GM10266 (cell line): ENCODE data around the gene SPATA20.

Experiments used
- DNase-seq: peaks from one replicate; pipeline ENCODE4 v3.0.0; 2012; ENCODE audit errors: extremely low spot score
- TF ChIP-seq, protein P1 (sequence below): IDR thresholded peaks from 2 replicates; pipeline ENCODE4 v1.5.1; 2012; ENCODE audit warnings: mild to moderate bottlenecking, low read depth; ENCODE audit not compliant: control insufficient read depth, insufficient read depth; ENCODE audit errors: missing control alignments

Gene SPATA20

GRCh38 chr17:50573866-50574611, 27.1 kb downstream of the SPATA20 start:
- TF ChIP-seq, protein P1, sequence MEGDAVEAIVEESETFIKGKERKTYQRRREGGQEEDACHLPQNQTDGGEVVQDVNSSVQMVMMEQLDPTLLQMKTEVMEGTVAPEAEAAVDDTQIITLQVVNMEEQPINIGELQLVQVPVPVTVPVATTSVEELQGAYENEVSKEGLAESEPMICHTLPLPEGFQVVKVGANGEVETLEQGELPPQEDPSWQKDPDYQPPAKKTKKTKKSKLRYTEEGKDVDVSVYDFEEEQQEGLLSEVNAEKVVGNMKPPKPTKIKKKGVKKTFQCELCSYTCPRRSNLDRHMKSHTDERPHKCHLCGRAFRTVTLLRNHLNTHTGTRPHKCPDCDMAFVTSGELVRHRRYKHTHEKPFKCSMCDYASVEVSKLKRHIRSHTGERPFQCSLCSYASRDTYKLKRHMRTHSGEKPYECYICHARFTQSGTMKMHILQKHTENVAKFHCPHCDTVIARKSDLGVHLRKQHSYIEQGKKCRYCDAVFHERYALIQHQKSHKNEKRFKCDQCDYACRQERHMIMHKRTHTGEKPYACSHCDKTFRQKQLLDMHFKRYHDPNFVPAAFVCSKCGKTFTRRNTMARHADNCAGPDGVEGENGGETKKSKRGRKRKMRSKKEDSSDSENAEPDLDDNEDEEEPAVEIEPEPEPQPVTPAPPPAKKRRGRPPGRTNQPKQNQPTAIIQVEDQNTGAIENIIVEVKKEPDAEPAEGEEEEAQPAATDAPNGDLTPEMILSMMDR = no peak
- no peak for DNase-seq

- DNase-seq = no peak
- TF ChIP-seq, protein P1 = no peak
Observed at GRCh38 chr17:50575581-50576210, 28.7 kb downstream of the SPATA20 start.

DNA sequence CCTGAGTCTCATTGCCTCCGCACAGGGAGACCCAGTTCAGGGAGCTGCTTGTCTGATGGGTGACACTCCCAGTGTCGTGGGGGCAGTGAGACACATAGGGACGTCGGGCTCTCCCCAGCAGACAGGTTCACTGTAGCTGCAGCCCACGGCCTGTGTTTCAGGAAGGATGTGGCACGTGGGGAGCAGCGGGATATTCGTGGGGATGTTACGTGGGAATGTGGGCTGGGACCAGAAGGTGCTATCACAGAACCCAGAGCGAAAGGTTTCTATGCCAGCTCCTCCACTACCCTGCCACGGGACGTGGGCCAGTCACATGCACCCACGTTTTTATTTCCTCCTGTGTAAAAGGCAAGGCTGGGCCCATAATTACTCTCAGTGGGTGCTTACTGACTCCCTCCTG, 29.9 kb downstream of the SPATA20 start:
- TF ChIP-seq, protein P1 = no peak
- no peak for DNase-seq

DNA sequence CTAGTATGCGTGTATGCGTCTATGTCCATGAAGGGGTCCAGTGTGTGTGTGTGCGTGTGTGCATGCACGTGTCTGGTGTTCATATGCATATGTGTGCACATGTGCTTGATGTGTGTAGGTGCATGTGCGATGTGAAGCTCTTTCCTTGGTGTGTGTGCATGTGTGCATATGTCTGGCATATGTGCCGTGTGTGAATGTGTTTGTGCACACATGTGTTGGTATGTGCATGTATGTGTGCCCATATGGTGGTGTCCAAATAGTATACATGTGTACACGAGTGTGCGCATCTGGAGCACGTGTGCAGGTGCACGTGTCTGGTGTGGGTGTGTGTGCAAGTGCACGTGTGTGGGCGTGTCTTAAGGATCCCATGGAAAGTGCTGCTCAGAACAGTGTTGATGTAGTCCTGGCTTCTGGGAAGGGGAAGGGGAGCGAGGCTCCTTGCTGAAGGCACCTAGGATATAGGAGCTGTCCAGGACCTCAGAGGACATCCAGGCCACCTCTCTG, 30.5 kb downstream of the SPATA20 start:
- no peak for DNase-seq
- TF ChIP-seq, protein P1 = no peak

DNA sequence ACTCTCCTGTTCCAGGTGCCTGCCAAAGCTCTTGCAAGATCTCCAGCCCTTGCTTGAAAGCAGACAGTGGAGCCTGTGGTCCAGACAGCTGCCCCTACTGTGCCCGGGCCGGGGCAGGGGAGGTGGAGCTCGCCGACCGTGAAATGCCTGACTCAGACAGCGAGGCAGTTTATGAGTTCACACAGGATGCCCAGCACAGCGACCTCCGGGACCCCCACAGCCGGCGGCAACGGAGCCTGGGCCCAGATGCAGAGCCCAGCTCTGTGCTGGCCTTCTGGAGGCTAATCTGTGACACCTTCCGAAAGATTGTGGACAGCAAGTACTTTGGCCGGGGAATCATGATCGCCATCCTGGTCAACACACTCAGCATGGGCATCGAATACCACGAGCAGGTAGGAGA, 31.2 kb downstream of the SPATA20 start:
- TF ChIP-seq, protein P1 = no peak
- DNase-seq = no peak

- TF ChIP-seq, protein P1 = no peak
Observed at GRCh38 chr17:50579399-50579798, 32.4 kb downstream of the SPATA20 start.

DNA sequence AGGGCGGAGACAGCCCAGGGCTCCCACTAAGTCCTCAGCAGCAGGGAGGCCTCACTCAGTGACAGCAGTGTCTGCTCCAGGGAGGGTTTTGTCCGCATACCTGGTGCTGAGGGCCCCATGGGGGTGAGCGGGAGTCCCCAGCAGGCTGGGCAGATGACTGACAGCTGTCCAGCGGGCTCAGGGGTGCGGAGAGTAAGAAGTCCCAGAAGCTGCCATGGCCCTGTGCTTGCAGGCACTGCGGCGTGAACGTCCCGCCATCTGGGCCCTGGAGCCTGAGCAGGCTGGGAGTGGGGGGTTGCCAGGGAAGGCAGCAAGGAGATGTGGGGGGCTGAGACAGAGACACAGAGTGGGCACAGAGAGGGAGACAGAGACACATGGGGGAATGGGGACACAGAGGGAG, 33.7 kb downstream of the SPATA20 start:
- no peak for DNase-seq
- TF ChIP-seq, protein P1 = no peak

More at GRCh38 chr17:50579399-50579798, 32.4 kb downstream of the SPATA20 start:
- no peak for DNase-seq
